ENCODE data around the gene LGALS9C.
"Not testable (repeated sequence)": the region's sequence is repeated elsewhere in the genome, so short reads cannot be mapped to it uniquely, and the experiment has no call there.

The LGALS9C gene

DNA sequence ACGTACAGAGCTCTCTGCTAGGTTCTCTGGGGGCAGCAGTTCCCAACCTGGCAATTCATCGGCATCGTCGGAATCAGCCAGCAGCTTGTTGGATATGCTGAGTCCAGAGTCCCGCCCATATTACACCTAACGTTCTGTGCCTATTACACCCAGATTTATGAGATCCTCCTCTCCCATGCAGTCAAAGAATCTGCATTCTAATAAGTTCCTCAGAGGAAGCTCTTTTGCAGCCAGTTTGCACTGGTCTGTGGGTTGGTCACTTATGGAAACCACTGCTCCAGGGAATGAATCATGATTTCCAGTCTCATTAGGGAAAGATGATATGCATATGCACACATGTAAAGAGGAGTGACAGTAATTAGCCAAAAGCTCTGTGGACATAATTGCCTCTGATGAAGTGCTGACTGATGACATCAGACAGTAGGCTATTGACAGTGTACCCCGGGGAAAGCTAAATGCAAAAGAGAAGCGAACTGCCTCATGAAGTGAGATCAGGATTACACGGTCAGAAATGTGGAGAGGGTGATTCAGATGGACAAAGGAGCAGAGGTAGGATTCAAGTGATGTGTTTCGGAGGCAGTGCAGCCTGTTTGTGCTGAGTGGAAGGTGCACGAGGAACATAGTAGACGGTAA is 49.7 kb downstream of the LGALS9C start:
- DNase-seq (ENCODE audit: insufficient read length, low spot score); FAIRE-seq: not testable (repeated sequence)

- not testable (repeated sequence) for DNase-seq (ENCODE audit: insufficient read length, low spot score); FAIRE-seq
Observed at GRCh38 chr17:18527354-18527753, 50.8 kb downstream of the LGALS9C start.

DNA sequence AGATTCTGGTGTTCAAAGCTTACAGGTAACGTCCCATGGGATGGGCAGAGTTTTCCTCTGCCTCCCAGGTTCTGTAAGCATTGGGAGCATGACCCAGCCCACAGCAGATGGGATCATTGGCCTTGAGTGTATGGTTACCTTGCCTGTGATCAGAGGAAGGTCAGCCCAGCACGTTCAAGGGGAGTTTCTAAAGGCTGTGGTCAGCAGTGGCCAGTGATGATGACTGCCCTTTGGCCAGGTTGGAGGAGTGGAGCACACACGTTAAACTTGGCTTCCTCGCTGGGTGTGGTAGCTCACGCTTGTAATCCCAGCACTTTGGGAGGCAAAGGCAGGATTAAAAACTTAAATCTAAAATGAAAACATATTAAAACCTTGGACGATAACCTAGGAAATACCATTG is 51.8 kb downstream of the LGALS9C start:
- DNase-seq (ENCODE audit: insufficient read length, low spot score); FAIRE-seq: not testable (repeated sequence)

DNA sequence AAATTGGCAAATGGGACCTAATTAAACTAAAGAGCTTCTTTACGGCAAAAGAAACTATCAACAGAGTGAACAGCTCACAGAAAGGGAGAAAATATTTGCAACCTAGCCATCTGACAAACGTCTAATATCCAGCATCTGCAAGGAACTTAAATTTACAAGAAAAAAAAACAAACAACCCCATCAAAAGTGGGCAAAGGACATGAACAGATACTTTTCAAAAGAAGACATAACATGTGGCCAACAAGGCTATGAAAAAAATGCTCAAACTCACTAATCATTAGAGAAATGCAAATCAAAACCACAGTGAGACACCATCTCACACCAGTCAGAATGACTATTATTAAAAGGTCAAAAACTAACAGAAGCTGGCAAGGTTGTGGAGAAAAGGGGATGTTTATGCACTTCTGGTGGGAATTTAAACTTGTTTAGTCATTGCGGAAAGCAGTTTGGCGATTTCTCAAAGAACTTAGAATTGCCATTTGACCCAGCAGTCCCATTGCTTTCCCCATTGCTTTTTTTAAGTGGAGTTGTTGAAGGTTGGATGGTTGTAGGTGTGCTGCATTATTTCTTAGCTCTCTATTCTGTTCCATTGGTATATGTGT is 52.4 kb downstream of the LGALS9C start:
- not testable (repeated sequence) for DNase-seq (ENCODE audit: insufficient read length, low spot score); FAIRE-seq

GRCh38 chr17:18530405-18530804 is 53.8 kb downstream of the LGALS9C start:
- not testable (repeated sequence) for DNase-seq (ENCODE audit: insufficient read length, low spot score); FAIRE-seq

GRCh38 chr17:18542234-18542633 is 65.6 kb downstream of the LGALS9C start:
- not testable (repeated sequence) for FAIRE-seq; DNase-seq (ENCODE audit: insufficient read length, low spot score)

GRCh38 chr17:18542907-18543306 is 66.3 kb downstream of the LGALS9C start:
- DNase-seq (ENCODE audit: insufficient read length, low spot score); FAIRE-seq: not testable (repeated sequence)

Data from D721Med (cell line).